ENCODE measurements around the gene KRT76.
"Not testable (repeated sequence)": the region's sequence is repeated elsewhere in the genome, so short reads cannot be mapped to it uniquely, and the experiment has no call there.

The KRT76 gene

GRCh38 chr12:52781399-52782082 lies 4.4 kb upstream of the KRT76 start:
- no peak for DNase-seq (ENCODE audit: low read depth in 2 of 2)

GRCh38 chr12:52779914-52780313 lies 2.8 kb upstream of the KRT76 start:
- DNase-seq (ENCODE audit: low read depth in 2 of 2), result no peak

GRCh38 chr12:52778833-52779232 lies 1.7 kb upstream of the KRT76 start:
- no peak for DNase-seq (ENCODE audit: low read depth in 2 of 2)

GRCh38 chr12:52777566-52777965 lies 421 bp upstream of the KRT76 start:
- DNase-seq (ENCODE audit: low read depth in 2 of 2), result no peak

- DNase-seq (ENCODE audit: low read depth in 2 of 2), result no peak
Measured at GRCh38 chr12:52776435-52776834, 710 bp downstream of the KRT76 start.

- DNase-seq (ENCODE audit: low read depth in 2 of 2), result no peak
Measured at GRCh38 chr12:52774629-52775250, 2.4 kb downstream of the KRT76 start.

- no peak for DNase-seq (ENCODE audit: low read depth in 2 of 2)
Measured at GRCh38 chr12:52772772-52773171, 4.4 kb downstream of the KRT76 start.

GRCh38 chr12:52772188-52772587 lies 5.0 kb downstream of the KRT76 start:
- no peak for DNase-seq (ENCODE audit: low read depth in 2 of 2)

- DNase-seq (ENCODE audit: low read depth in 2 of 2), result no peak
Measured at GRCh38 chr12:52771505-52771904, 5.6 kb downstream of the KRT76 start.

- DNase-seq (ENCODE audit: low read depth in 2 of 2), result no peak
Measured at GRCh38 chr12:52771088-52771487, 6.1 kb downstream of the KRT76 start.

- no peak for DNase-seq (ENCODE audit: low read depth in 2 of 2)
Measured at GRCh38 chr12:52769946-52770345, 7.2 kb downstream of the KRT76 start.

- DNase-seq (ENCODE audit: low read depth in 2 of 2), result no peak
Measured at GRCh38 chr12:52769354-52769753, 7.8 kb downstream of the KRT76 start.

- DNase-seq (ENCODE audit: low read depth in 2 of 2), result no peak
Measured at GRCh38 chr12:52768479-52769200, 8.5 kb downstream of the KRT76 start.

- no peak for DNase-seq (ENCODE audit: low read depth in 2 of 2)
Measured at GRCh38 chr12:52767427-52767826, 9.7 kb downstream of the KRT76 start.

GRCh38 chr12:52767020-52767379 lies 10.1 kb downstream of the KRT76 start:
- no peak for DNase-seq (ENCODE audit: low read depth in 2 of 2)

GRCh38 chr12:52766351-52767019 lies 10.7 kb downstream of the KRT76 start:
- no peak for DNase-seq (ENCODE audit: low read depth in 2 of 2)

- DNase-seq (ENCODE audit: low read depth in 2 of 2), result no peak
Measured at GRCh38 chr12:52765702-52766101, 11.4 kb downstream of the KRT76 start.

- no peak for DNase-seq (ENCODE audit: low read depth in 2 of 2)
Measured at GRCh38 chr12:52763991-52764390, 13.2 kb downstream of the KRT76 start.

GRCh38 chr12:52763036-52763659 lies 14.0 kb downstream of the KRT76 start:
- no peak for DNase-seq (ENCODE audit: low read depth in 2 of 2)

- no peak for DNase-seq (ENCODE audit: low read depth in 2 of 2)
Measured at GRCh38 chr12:52761802-52762201, 15.3 kb downstream of the KRT76 start.

GRCh38 chr12:52761218-52761617 lies 15.9 kb downstream of the KRT76 start:
- not testable (repeated sequence) for DNase-seq (ENCODE audit: low read depth in 2 of 2)

GRCh38 chr12:52760623-52761022 lies 16.5 kb downstream of the KRT76 start:
- DNase-seq (ENCODE audit: low read depth in 2 of 2), result no peak
